ENCODE results near the gene PAPPA2.

DNA sequence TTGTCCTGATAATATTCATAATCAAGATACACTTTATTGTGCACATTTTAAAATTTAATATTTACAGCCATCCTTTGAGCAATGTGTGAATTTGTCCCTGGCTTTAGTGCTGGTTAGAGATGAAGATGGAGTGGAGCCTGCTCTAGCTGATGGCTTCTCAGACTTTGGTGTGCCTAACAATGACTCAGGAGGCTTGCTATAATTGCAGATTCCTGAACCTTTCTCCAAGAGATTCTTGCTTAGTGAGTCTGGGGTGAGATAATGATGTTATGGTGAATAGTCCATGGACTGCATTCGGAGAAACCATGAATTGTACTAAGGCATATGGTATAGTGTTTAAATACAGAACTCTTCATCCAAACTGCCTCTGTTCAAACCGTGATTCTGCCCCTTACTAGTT lies 307.1 kb downstream of the PAPPA2 start:
- TF ChIP-seq CTCF (IDR thresholded peaks at IDR 0.05) (no peak), POLR2A (IDR thresholded peaks at IDR 0.05; ENCODE audit: low read depth) (no peak)

Measured in esophagus muscularis mucosa (tissue), 3 donors.